HL-60 (cell line): ENCODE data around the gene CBLC.

ENCODE experiments used
- DNase-seq, 2 experiments: peaks; one replicate each; pipeline ENCODE4 v3.0.0-alpha.2; 2010 to 2020; ENCODE audit warnings: low read depth in 1 of 2, low spot score in 1 of 2
- H3K27ac ChIP-seq: fragments of 250-450 bp; sonication (Bioruptor Pico); replicated peaks from 2 replicates; pipeline ENCODE4 v1.5.1; 2020; ENCODE audit warnings: mild to moderate bottlenecking, moderate library complexity
- H3K27me3 ChIP-seq: fragments of 250-450 bp; sonication (Bioruptor Pico); 2 replicates; pipeline ENCODE4 v1.5.1; 2021; ENCODE audit warnings: mild to moderate bottlenecking, moderate library complexity; ENCODE audit not compliant: insufficient read depth, poor library complexity, severe bottlenecking
- H3K4me3 ChIP-seq: replicated peaks from 2 replicates; pipeline ENCODE4 v1.5.1; 2011; ENCODE audit warnings: mild to moderate bottlenecking, control low read depth, low read length; ENCODE audit not compliant: insufficient read depth
- GABPA ChIP-seq: IDR thresholded peaks from 2 replicates; pipeline ENCODE4 v1.6.1; 2012; ENCODE audit warnings: low read depth
- POLR2AphosphoS5 ChIP-seq: IDR thresholded peaks from 2 replicates; pipeline ENCODE4 v1.6.1; 2012; ENCODE audit warnings: low read depth
- REST ChIP-seq: IDR thresholded peaks from 2 replicates; pipeline ENCODE4 v1.6.1; 2012; ENCODE audit warnings: low read depth; ENCODE audit not compliant: insufficient replicate concordance
- SPI1 ChIP-seq: IDR thresholded peaks from 2 replicates; pipeline ENCODE4 v1.6.1; 2012; ENCODE audit warnings: low read depth, mild to moderate bottlenecking, borderline replicate concordance
- TF ChIP-seq, protein P1 (sequence below): IDR thresholded peaks from one replicate; pipeline ENCODE4 v1.5.1; 2011; ENCODE audit warnings: low read length, control low read depth, inconsistent platforms; ENCODE audit not compliant: insufficient read depth

Gene CBLC

DNA sequence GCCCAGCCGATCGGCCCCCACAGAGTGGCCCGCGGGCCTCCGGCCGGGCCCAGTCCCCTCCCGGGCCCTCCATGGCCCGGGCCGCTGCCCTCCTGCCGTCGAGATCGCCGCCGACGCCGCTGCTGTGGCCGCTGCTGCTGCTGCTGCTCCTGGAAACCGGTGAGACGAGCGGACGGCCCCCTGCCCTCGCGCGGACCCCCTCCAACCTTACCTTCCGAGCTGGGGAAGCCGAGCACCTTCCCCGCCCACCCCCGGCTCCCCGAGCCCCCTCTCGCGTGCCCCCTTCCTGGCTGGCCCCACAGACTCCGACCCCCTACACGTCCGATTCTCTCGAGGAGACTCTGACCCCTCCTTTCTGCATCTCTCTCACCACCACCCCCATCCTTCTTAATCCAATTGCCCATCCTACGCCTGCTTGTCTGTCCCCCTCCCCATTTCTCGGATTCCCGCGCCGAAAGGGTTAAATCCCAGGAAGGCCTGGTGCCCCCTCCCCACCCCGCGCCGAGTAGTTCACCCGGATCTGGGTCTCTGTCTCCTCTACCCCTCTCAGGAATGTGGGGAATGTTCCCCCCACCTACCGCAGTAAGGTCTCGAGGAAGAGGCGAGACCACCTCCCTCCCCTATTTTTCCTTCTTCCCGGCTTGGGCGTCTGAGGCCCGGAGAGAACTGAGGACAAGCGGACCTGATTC is 68.9 kb downstream of the CBLC start:
- H3K4me3 ChIP-seq = peak overlapping the region; percentile 60
- H3K27me3 ChIP-seq = peaks cover 5% of the 10 kb centered on the region
- no peak overlapping the region for H3K27ac ChIP-seq
- DNase-seq = no peak
- TF ChIP-seq, protein P1, sequence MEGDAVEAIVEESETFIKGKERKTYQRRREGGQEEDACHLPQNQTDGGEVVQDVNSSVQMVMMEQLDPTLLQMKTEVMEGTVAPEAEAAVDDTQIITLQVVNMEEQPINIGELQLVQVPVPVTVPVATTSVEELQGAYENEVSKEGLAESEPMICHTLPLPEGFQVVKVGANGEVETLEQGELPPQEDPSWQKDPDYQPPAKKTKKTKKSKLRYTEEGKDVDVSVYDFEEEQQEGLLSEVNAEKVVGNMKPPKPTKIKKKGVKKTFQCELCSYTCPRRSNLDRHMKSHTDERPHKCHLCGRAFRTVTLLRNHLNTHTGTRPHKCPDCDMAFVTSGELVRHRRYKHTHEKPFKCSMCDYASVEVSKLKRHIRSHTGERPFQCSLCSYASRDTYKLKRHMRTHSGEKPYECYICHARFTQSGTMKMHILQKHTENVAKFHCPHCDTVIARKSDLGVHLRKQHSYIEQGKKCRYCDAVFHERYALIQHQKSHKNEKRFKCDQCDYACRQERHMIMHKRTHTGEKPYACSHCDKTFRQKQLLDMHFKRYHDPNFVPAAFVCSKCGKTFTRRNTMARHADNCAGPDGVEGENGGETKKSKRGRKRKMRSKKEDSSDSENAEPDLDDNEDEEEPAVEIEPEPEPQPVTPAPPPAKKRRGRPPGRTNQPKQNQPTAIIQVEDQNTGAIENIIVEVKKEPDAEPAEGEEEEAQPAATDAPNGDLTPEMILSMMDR = no peak
- no peak for TF ChIP-seq SPI1
- TF ChIP-seq REST = no peak

DNA sequence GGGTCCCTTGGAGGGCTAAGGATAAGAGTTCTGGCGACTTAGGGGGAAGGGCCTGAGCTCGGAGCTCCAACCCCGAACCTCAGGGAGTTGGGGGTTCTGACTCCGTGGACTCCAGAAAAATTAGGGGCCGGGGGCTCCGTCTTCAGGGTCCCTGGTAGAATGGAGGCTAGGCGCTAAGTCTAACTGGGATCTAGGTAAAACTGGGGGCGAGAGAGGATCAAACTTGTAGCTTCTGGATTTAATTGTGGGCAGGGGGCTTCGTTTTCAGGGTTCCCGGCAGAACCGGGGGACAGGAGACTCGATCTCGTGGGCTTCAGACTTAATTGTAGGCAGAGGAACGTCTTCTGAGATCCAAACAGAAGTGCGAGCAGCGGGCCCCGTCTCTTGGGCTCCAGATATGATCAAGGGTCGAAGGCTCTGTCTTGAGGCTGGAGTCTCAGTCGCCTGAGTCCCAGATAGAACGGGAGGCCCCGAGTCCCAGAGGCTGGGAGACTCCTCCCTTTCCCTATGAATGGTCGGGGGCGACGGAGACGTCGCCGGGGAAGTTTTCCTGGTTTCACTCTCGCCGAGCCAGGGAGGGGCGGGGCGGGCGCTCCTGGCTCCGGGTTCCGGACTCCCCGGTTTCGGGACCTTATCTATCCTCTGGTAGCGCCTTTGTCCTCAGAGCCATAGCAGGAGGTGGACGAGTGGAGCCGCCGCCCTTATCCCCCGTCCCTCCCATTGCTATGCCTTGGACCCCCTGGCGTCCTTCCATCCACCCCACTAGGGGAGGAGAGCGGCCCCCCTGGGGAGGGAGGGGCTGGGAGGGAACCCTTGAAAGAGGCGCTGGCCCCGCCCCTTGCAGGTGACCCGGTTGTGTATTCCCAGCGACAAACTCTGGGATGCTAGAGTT is 69.7 kb downstream of the CBLC start:
- no peak for TF ChIP-seq POLR2AphosphoS5
- TF ChIP-seq, protein P1 = no peak
- TF ChIP-seq SPI1 = no peak
- Histone ChIP-seq H3K27ac (no peak overlapping the region), H3K4me3 (no peak overlapping the region; the same call in 1 of the 2 replicates), H3K27me3 (peaks cover 5% of the 10 kb centered on the region)
- no peak for DNase-seq

DNA sequence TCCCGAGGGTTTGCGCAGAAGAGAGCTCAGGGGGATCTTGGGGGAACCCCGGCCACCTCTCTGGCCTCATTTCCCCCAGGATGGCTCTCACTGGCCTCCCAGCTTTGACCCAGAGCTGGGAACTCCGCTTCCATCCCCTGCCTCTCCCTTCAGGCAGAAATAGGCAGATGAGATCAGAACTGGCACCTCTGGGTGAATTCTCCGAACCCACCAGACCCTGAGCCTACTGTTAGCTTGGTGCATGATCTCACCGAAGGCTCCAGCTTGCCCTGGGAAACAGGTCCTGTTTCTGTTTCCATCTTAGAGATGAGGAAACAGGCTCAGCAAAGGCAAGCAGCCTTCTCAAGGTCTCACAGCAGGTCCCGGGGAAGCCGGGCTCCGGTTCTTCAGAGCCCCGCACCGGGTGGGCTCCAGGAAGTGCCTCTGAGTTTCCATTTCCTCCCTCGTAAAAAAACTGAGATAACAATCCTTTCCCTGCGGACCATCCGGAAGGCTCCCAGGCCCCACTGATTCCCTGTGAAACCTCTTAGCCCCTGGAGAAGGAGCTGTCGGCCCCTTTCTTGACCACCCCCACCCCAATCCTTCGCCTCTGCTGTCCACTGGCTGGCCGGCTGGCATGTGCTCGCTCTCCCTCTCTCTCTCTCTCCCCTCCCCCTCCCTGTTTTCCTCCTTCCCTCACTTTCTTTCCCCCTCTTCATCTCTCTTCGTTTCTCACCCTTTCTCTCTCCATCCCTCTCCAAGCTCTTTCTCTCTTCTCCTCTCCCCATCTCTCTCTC is 70.5 kb downstream of the CBLC start:
- no peak for TF ChIP-seq GABPA
- TF ChIP-seq POLR2AphosphoS5 = no peak
- TF ChIP-seq, protein P1 = no peak
- TF ChIP-seq SPI1 = no peak
- no peak for TF ChIP-seq REST
- no peak for DNase-seq
- H3K27ac ChIP-seq = no peak overlapping the region
- H3K27me3 ChIP-seq = peaks cover 5% of the 10 kb centered on the region
- no peak overlapping the region for H3K4me3 ChIP-seq
